SK-N-SH treated with all-trans-retinoic acid at 6 μM for 48 hours (cell line): ENCODE data around the gene POLG2.

Source experiments
- ATAC-seq: fragments of 200-7000 bp; cut with Tn5 transposase; 3 replicates; pipeline ENCODE4 v1.9.1; 2020; ENCODE audit warnings: mild to moderate bottlenecking, moderate library complexity
- ARNTL ChIP-seq: fragments of 450-650 bp; formaldehyde crosslinking; IDR thresholded peaks from 2 replicates; pipeline ENCODE4 v1.5.0; 2020; ENCODE audit warnings: low read depth, mild to moderate bottlenecking, moderate library complexity, borderline replicate concordance
- CREB5 ChIP-seq: fragments of 250-450 bp; sonication (Bioruptor Pico); IDR thresholded peaks from 2 replicates; pipeline ENCODE4 v1.5.1; 2020; ENCODE audit warnings: low read depth, mild to moderate bottlenecking, moderate library complexity
- CSDC2 ChIP-seq: fragments of 250-450 bp; sonication (Bioruptor Pico); IDR thresholded peaks from 2 replicates; pipeline ENCODE4 v1.5.0; 2020; ENCODE audit warnings: mild to moderate bottlenecking, moderate library complexity
- CSRNP3 ChIP-seq: fragments of 250-450 bp; sonication (Bioruptor Pico); IDR thresholded peaks from 2 replicates; pipeline ENCODE4 v1.5.1; 2021; ENCODE audit warnings: mild to moderate bottlenecking, moderate library complexity
- ESRRG ChIP-seq: fragments of 250-450 bp; sonication (Bioruptor Pico); IDR thresholded peaks from 2 replicates; pipeline ENCODE4 v1.6.1; 2021; ENCODE audit warnings: mild to moderate bottlenecking
- GLIS3 ChIP-seq: fragments of 250-450 bp; sonication (Bioruptor Pico); IDR thresholded peaks from 2 replicates; pipeline ENCODE4 v1.5.0; 2020; ENCODE audit warnings: mild to moderate bottlenecking, moderate library complexity
- ISL1 ChIP-seq: fragments of 250-450 bp; sonication (Bioruptor Pico); IDR thresholded peaks from 2 replicates; pipeline ENCODE4 v2.1.2; 2022; ENCODE audit warnings: mild to moderate bottlenecking, moderate library complexity
- OSR1 ChIP-seq: fragments of 250-450 bp; sonication (Bioruptor Pico); IDR thresholded peaks from 2 replicates; pipeline ENCODE4 v1.8.0; 2022; ENCODE audit warnings: moderate library complexity, mild to moderate bottlenecking, inconsistent platforms
- PATZ1 ChIP-seq: fragments of 250-450 bp; sonication (Bioruptor Pico); IDR thresholded peaks from 2 replicates; pipeline ENCODE4 v1.8.0; 2020; ENCODE audit warnings: mild to moderate bottlenecking, moderate library complexity, borderline replicate concordance
- POU6F1 ChIP-seq: fragments of 250-450 bp; sonication (Bioruptor Pico); IDR thresholded peaks from 2 replicates; pipeline ENCODE4 v1.8.0; 2021; ENCODE audit warnings: low read depth, mild to moderate bottlenecking, moderate library complexity, borderline replicate concordance
- PPARA ChIP-seq: fragments of 250-450 bp; sonication (Bioruptor Pico); IDR thresholded peaks from 2 replicates; pipeline ENCODE4 v1.5.0; 2020; ENCODE audit warnings: mild to moderate bottlenecking, borderline replicate concordance
- RARB ChIP-seq: fragments of 250-450 bp; sonication (Bioruptor Pico); IDR thresholded peaks from 2 replicates; pipeline ENCODE4 v1.8.0; 2021; ENCODE audit warnings: mild to moderate bottlenecking, moderate library complexity
- SNAI2 ChIP-seq: fragments of 250-450 bp; sonication (Bioruptor Pico); IDR thresholded peaks from 2 replicates; pipeline ENCODE4 v1.5.0; 2020; ENCODE audit warnings: mild to moderate bottlenecking, moderate library complexity
- TCF4 ChIP-seq: fragments of 250-450 bp; sonication (Bioruptor Pico); IDR thresholded peaks from 2 replicates; pipeline ENCODE4 v1.8.0; 2021; ENCODE audit warnings: mild to moderate bottlenecking, moderate library complexity, borderline replicate concordance
- TOX ChIP-seq: fragments of 250-450 bp; sonication (Bioruptor Pico); IDR thresholded peaks from 2 replicates; pipeline ENCODE4 v1.8.0; 2021; ENCODE audit warnings: mild to moderate bottlenecking, moderate library complexity, borderline replicate concordance
- TSHZ2 ChIP-seq: fragments of 250-450 bp; sonication (Bioruptor Pico); IDR thresholded peaks from 2 replicates; pipeline ENCODE4 v1.5.0; 2020; ENCODE audit warnings: mild to moderate bottlenecking, moderate library complexity
- ZC3H10 ChIP-seq: fragments of 250-450 bp; sonication (Bioruptor Pico); IDR thresholded peaks from 2 replicates; pipeline ENCODE4 v1.5.1; 2021; ENCODE audit warnings: mild to moderate bottlenecking, moderate library complexity
- ZFP30 ChIP-seq: fragments of 450-650 bp; formaldehyde crosslinking; IDR thresholded peaks from 2 replicates; pipeline ENCODE4 v1.5.0; 2022; ENCODE audit warnings: mild to moderate bottlenecking, moderate library complexity
- ZNF565 ChIP-seq: fragments of 450-650 bp; formaldehyde crosslinking; conservative IDR thresholded peaks from 2 replicates; pipeline ENCODE4 v1.5.0; 2020; ENCODE audit warnings: low read depth, mild to moderate bottlenecking, moderate library complexity
- ZNF70 ChIP-seq: fragments of 450-650 bp; formaldehyde crosslinking; IDR thresholded peaks from 2 replicates; pipeline ENCODE4 v1.5.0; 2020; ENCODE audit warnings: mild to moderate bottlenecking, moderate library complexity
- ZNF8 ChIP-seq: fragments of 450-650 bp; formaldehyde crosslinking; IDR thresholded peaks from 2 replicates; pipeline ENCODE4 v1.5.0; 2020; ENCODE audit warnings: mild to moderate bottlenecking, moderate library complexity

POLG2 gene

GRCh38 chr17:64527914-64528313, 31.1 kb upstream of the POLG2 start:
- TF ChIP-seq ESRRG (CRISPR knock-in tag): no peak
- TF ChIP-seq ZNF8: no peak
- TF ChIP-seq SNAI2 (CRISPR knock-in tag): no peak
- TF ChIP-seq ZC3H10 (CRISPR knock-in tag): no peak
- no peak for TF ChIP-seq ZFP30 (CRISPR knock-in tag)
- no peak for TF ChIP-seq RARB
- no peak for TF ChIP-seq CREB5
- no peak for TF ChIP-seq GLIS3 (CRISPR knock-in tag)
- no peak for TF ChIP-seq CSRNP3
- no peak for TF ChIP-seq TCF4 (CRISPR knock-in tag)
- no peak for TF ChIP-seq TOX (CRISPR knock-in tag)
- no peak for TF ChIP-seq PPARA (CRISPR knock-in tag)
- TF ChIP-seq ZNF70 (CRISPR knock-in tag): no peak
- no peak for TF ChIP-seq ARNTL (CRISPR knock-in tag)
- no peak for TF ChIP-seq ISL1
- TF ChIP-seq PATZ1 (CRISPR knock-in tag): no peak
- no peak for ATAC-seq

- ATAC-seq: no peak
- TF ChIP-seq RARB (no peak), CREB5 (no peak), PPARA (CRISPR knock-in tag) (no peak), TSHZ2 (CRISPR knock-in tag) (no peak), OSR1 (CRISPR knock-in tag) (no peak)
- TF ChIP-seq, all 23 proteins: peak for 0
These were observed 23.5 kb upstream of the POLG2 start for GRCh38 chr17:64520359-64520758.

GRCh38 chr17:64519601-64520000, 22.7 kb upstream of the POLG2 start:
- TF ChIP-seq TOX (CRISPR knock-in tag) (no peak), ZC3H10 (CRISPR knock-in tag) (no peak), TCF4 (CRISPR knock-in tag) (no peak), ZNF565 (no peak), TSHZ2 (CRISPR knock-in tag) (no peak), ZFP30 (CRISPR knock-in tag) (no peak), ARNTL (CRISPR knock-in tag) (no peak), ZNF8 (no peak), POU6F1 (CRISPR knock-in tag) (no peak), CSDC2 (CRISPR knock-in tag) (no peak), GLIS3 (CRISPR knock-in tag) (no peak)
- ATAC-seq: no peak
